GM19023 (cell line): ENCODE results near the gene TRIM46.
"Not testable (repeated sequence)": the region's sequence is repeated elsewhere in the genome, so short reads cannot be mapped to it uniquely, and the experiment has no call there.

Experiments
- ATAC-seq: cut with Tn5 transposase; IDR thresholded peaks from one replicate; pipeline ENCODE4 v1.9.1; 2021; ENCODE audit warnings: mild to moderate bottlenecking, moderate library complexity; ENCODE audit not compliant: unreplicated experiment

Gene TRIM46

DNA sequence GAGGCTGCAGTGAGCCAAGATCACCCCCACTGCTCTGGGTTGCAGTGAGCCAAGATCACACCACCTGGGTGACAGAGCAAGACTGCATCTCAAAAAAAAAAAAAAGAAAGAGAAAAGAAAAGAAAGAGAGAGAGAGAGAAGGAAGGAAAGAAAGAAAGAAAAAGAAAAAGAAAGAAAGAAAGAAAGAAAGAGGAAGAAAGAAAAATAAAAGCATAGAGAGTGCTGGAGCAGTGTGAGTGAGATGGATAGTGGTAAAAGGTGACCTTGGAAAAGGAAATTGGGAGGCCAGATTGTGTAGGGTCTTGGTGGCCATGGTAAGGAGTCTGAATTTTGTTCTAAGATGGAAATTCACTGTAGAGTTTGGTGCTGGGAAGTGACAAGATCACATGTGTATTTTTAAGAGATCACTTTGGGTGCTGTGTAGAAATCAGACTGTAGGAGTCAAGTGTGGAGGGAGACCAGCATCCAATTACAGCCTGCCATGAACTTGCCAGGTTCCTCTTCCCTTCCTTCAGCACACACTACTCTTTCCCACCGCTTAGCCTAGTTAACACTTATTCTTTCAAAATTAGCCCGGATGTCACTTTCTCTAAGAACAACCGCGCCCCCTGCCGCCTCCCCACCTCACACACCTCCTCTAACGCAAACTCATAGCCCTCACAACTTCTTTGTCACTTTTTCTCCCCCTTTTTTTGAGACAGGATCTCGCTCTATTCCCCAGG is 52.7 kb downstream of the TRIM46 start:
- no peak for ATAC-seq

DNA sequence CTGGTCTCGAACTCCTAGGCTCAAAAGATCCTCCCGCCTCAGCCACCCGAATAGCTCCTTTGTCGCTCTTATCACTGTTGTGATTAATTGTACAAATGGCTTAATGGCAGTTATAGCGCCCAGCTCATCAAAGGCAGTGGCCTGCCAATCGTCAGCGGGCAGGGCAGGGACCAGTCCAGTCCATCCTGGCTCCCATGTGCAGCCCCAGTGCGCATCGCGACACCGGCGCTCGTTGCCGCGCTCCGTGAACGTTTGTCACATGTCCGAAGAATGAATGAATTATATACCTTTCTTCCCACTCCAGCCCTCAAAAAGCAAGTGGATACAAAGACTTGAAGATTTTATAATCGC is 53.2 kb downstream of the TRIM46 start:
- ATAC-seq, result no peak

DNA sequence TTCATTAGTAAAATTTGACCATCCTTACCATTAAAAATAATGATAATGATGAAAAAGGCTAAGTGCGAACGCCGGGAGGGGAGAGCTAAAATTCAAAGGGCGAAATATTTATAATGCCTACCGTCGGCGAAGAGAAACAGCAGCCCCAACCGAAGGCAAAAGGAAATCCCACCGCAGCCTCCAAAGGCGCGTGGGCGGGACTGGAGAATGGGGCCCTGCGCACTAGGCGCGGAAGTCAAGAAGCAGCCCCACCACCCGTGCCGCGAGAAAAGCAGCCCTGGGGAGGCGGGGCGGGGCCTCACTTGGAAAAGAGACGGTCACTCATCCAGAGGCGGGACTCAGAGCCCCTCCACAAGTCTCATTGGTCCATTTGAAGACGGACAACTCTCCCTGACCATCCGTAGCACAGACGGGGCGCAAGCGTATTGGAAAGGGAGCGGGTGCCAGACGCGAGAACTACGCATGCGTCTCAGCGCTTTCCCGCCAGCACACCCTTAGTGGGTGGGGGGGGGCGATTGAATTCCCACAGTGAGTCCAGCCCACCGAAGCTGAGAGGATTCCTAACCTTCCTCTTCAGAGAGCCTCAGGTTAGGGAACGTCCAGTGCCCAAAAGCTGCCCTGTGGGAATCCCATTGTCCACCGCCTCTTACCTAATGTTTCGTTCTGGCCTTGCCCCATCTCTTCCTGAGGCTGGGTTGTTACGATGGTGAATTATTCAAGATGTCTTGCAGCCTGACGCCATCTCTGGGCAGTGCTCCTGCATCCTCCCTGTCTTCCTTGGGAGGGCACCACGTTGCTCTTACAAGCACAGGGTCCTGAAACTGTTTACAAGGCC is 53.8 kb downstream of the TRIM46 start:
- peak; percentile 90 for ATAC-seq

DNA sequence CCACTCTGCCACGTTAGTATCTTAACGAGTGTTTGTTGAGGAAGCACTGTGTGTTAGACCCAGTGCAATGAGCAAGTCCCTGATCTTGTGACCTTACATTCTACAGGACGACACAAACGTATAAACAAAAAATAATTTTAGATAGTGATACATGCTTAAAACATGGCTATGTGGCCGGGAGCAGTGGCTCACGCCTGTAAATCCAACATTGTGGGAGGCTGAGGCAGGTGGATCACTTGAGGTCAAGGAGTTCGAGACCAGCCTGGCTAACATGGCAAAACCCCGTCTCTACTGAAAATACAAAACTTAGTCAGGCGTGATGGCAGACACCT is 54.4 kb downstream of the TRIM46 start:
- ATAC-seq, result no peak

DNA sequence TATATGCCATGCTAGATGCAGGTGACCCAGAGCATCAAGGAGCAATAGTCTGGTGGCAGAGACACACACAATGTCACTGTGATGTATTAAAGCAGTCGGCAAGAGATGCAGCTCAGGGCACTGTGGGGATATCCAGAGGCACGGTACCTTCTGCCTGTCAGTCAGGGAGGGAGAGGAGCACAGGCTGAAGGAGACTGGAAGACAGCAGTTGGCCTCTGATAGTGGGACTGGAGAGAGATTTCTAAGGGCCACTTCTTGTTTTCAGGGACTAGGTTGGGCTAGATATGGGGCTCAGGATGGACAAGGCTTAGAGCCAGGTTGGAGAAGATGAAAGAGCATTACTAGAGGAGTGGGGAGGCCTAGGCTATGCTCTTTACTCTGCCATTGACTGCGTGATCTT is 57.7 kb downstream of the TRIM46 start:
- ATAC-seq, result not testable (repeated sequence)

DNA sequence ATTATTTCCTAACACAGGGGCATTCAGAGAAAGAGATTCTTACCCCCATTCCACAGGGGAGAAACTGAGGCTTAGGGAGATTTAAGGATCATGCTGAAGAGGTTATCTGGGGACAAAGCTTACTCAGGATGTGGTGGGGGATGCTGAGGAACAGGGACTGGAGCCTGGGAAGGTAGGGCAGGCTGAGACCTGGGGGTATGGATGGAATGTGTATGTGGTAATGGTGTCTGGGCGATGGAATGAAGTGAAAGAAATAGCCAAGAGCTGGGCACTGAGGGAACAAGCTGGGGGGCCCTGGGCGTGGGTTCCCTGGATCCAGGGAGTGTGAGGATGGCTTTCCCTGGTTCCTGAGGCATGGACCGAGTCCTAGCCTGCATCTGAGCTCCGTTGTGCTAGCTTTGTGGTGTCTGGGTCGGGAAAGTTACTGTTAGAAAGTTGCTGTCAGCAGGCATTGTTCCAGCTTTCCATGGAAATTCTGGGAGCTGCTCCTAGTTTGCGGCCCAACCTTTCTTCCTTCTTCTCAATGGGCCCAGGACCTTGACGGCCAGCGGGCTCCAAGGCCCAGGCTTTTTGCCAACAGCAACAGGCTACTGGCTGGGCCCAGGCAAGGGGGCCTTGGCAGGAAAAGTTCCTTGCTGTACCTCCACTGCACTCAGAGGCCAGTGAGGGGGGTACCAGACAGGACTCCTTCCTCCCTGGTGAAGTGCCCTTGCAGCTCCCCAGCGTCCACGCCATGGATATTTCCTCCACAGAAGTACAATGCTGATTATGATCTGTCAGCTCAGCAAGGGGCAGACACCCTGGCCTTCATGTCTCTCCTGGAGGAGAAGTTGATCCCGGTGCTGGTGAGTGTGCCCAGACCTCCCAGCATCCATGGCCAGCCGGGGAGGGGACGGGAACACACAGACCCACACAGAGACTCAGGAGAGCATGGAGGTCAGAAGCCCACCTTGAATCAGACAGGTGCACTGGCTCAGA is 58.6 kb downstream of the TRIM46 start:
- ATAC-seq, result not testable (repeated sequence)

DNA sequence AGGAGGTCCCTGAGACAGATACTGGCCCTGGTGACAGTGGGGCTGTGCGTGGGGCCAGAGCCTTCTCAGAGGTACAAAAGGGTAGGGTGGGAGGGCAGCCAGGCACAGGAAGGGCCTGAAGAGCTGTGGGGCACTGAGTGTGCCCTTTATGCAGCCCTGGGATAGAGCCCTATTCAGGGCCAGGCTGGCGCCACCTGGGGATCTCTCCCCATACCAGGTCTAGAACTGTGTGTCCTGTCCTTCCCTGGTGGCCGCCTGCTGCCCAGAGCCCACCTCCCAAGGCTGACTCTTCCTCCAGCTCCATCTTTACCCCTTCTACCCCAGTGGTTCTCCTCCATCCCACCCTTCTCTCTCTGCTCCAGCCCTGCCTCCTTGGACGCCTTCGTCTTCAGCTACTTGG is 59.9 kb downstream of the TRIM46 start:
- ATAC-seq, result not testable (repeated sequence)
